Measurements from ENCODE around the gene CAP2.

DNA sequence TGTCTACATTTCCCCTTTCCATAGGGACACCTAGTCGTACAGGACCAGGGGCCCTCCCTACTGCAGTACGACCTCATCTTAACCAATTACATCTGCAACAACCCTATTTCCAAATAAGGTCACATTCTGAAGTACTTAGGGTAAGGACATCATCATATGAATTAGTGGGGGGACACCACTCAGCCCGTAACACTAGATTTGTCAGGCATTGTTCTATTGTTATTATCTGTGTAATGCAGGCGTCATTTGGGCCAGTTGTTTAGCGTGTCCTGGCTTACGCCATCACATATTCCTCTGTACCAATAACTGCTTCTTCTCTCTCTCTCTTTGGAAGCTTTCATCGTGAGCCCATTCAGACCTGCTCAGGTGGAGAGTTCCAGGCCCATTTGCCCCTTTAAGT, 89.3 kb downstream of the CAP2 start:
- TF ChIP-seq GATA2 (IDR thresholded peaks at IDR 0.05; ENCODE audit: low read depth, low read length), result no peak
- no peak for TF ChIP-seq GATA3 (IDR thresholded peaks at IDR 0.05; ENCODE audit: low read depth, low read length)
